GM12801 (cell line): ENCODE measurements around the gene MALRD1.

Experiments
- TF ChIP-seq, protein P1 (sequence below): IDR thresholded peaks from one replicate; pipeline ENCODE4 v1.5.1; 2011; ENCODE audit warnings: control low read depth; ENCODE audit not compliant: insufficient read length; ENCODE audit errors: extremely low read depth

The MALRD1 gene

DNA sequence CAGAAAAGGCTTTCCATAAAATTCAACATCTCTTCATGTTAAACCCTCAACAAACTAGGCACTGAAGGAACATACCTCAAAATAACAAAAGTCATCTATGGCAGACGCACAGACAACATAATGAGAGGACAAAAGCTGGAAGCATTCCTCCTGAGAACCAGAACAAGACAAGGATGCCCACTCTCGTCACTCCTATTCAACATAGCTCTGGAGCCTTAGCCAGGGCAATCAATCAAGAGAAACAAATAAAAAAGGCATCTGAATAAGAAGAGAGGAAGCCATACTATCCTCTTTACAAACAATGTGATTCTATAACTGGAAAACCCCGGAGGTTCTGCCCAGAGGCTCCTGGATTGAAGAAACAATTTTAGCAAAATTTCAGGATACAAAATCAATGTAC lies 251.0 kb downstream of the MALRD1 start:
- TF ChIP-seq, protein P1, sequence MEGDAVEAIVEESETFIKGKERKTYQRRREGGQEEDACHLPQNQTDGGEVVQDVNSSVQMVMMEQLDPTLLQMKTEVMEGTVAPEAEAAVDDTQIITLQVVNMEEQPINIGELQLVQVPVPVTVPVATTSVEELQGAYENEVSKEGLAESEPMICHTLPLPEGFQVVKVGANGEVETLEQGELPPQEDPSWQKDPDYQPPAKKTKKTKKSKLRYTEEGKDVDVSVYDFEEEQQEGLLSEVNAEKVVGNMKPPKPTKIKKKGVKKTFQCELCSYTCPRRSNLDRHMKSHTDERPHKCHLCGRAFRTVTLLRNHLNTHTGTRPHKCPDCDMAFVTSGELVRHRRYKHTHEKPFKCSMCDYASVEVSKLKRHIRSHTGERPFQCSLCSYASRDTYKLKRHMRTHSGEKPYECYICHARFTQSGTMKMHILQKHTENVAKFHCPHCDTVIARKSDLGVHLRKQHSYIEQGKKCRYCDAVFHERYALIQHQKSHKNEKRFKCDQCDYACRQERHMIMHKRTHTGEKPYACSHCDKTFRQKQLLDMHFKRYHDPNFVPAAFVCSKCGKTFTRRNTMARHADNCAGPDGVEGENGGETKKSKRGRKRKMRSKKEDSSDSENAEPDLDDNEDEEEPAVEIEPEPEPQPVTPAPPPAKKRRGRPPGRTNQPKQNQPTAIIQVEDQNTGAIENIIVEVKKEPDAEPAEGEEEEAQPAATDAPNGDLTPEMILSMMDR: no peak

DNA sequence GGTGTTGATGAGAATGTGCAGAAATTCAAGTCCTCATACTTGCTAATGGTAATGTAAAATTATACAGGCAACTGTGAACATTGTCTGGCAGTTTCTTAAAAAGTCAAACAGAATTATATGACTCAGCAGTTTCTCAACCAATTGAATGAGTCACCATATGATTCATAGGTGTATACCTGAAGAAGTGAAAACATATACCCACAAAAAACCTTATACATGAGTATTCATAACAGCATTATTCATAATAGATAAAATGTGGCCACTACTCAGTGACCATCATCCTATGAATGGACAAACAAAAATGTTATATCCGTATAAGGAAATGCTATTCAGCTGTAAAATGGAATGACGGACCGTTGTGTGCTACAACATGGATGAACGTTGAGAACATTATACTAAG lies 253.5 kb downstream of the MALRD1 start:
- TF ChIP-seq, protein P1: no peak

DNA sequence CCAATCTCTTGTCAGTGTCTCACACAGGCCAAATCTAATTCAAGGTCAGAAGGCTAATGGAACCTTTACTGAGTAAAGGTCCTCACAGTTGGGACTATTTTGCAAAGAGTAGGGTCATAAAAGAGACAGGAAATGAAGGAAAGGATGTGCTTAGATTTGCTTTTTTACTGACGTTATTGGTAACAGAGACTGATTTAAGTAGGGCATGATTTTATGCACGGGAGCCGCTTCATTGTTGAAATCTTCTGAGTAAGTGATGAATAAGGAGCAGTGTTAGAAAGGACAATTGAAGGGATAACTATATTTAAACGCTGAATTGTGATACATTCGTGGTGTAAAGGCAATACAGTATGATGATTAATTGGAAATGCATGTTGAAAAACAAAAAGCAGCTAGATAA lies 261.5 kb downstream of the MALRD1 start:
- TF ChIP-seq, protein P1: no peak

DNA sequence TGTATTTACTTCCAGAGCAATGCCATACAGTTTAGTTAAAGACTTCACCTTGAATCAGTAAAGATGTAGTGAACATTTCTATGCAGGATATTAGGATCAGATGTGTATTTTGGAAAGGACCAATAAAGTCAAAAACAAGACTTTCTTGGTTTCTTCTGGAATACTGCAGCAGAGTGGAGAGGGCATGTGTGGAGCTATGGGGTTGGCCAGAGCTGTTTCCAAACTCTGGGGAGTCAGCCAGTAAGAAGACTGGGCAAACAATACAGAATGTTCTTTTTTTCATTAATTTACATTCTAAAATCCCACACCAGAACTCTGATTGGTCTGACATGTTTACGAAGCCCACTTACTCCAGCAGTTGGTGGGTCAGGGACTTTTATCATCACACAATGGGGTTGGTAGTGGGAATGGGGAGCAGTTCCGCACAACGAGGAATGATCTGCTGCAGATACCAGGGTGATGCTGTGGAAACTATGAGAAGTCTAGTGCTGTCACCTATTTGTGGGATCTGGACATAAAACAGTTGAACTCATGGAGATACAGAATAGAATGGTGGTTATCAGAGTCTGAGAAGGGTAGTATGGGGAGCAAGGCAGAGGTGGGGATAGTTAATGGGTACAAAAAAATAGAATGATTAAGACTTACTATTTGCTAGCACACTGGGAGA lies 267.7 kb downstream of the MALRD1 start:
- TF ChIP-seq, protein P1: no peak

DNA sequence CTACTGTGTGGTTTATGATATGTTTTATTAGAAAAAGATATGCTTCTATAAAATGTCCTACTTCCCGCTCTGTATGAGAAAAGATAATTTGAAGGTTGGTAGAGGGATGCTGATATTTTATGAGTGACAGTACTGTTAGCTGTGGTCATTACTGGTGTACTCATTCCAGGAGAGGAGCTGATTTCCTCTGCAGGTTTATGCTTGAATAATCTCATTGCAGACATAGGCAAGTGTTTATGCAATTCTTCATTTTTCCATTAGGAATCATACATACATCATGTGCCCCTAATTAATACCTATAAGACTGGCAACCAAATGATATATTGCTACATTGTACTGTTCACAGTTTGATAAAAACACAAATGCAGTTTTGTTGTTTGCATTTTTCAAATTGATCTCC lies 269.4 kb downstream of the MALRD1 start:
- TF ChIP-seq, protein P1: no peak

DNA sequence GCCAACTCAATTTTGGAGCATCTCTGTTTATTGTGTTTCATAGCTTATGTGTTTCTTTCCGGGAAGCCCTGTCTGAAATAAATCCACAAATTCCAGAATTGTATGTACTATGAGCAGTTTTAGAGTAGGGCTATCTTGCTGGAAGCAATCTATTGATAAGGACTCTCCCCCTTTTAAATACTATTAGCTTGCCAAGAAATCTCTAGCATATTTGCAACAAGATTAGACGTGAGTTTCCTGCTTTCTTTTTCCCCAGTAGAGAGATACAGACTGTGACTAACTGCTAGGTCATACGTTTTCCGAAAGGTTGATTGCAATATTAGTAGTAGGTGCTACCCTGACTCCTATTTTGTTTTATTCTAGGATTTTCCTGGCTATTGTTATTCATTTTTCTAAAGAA lies 277.0 kb downstream of the MALRD1 start:
- TF ChIP-seq, protein P1: no peak

DNA sequence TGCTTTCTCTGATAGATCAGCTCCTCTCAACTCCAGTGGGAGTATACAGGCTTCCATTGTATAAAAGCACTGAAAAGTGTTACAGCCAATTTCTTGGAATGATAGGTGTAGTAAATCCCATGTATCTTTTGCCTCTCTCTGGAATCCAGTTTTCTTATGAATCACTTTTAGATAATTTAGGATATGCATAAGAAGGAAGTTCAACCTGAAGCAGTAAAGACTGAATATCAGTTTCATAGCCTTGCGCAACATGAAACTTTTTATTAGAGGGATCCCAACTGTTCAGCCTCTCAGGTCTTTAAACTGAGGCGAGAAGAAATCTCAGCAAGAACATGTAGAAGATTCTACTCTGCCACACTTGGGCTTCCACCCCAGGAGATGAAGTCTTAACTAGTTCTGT lies 280.0 kb downstream of the MALRD1 start:
- TF ChIP-seq, protein P1: no peak
